ENCODE data around the gene SYNPO.
A peak's percentile ranks its signal among the peaks of the same experiment; 100 is the strongest.

Gene SYNPO

DNA sequence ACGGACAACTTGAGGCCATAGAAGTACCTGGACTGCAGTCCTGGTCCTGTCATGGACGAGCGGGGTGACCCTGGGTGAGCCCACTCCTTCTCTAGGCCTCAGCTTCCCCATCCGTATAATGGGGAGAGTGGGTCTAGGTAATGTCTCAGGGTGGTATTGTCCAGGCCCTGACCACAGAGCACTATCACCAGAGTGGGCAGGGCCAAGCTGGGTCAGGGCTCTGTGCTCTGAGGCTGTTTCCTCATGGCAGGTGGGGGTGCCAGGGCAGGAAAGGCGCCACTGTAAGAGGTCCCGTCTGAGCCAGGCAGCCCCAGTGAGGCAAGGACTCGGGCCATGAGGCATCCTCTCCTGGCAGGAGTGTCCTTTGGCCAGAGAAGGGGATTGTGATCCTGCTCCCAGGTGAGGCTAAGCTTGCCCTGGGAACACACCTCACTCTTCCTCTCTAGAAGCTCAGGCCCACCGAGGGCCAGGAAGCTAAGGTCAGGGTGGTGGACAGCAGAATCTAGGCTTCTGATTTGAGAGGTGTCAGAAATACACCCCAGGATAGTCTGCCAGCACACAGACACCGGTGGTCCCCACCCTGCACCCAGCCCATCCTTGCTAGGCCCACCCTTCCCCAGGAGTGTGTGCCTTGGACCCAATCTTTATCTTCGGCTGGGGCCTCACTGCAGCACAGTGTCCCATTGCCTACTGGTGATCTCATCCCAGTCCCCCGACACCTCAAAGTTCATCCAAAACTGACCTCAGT is 19.1 kb downstream of the SYNPO start:
- DNase-seq, result no peak

DNA sequence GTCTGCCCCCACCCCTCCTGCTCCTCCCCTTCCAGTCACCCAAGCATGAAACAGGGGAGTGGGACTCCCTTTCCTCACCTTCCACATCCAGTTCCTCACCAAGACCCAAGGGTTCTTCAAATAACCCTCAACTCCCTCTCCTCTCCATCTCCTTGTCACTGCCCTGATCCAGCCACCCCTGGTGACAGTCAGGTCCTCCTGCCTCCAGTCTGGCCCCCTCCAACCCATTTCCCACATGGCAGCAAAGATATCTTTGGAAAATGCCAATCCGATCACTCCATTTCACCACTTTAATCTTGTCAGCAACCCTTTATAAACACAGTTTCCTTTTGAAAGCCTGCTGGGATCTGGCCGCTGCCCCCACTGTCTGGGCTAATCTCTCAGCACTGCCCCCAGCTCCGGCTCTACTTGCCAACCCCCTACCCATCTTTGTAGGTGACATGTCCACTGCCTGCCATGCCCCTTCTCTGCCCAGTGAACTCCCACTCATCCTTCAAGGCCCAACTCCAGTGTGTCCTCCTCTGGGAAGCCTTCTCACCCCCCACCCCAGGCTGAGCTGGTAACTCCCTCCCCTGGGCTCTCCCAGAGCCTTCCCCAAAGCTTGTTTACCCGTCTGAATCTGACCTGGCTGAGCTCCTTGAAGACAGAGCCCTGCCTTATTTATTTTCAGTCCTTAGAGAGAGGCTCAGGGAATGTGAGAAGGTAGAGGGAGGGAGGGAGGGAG is 19.8 kb downstream of the SYNPO start:
- no peak for DNase-seq

DNA sequence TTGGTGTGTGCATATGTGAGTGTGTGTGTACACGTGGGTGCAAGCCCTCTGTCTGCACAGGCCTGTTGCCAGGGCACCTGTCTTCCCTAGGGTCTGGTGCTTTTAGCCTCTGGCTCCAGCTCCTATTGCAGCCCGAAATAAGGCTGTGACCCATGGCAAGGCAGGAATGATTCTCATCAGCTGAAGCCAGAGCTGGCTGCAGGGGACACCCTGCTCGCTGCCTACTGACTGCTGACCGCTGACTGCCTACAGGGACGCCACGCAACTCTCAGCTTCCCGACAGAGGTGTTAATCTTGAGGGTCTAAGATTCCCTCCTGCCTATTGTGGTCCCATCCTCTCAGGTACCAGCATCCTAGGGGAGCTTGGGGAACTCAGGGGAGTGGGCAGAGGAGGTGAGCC is 20.6 kb downstream of the SYNPO start, which contains the start of gene MYOZ3:
Gene MYOZ3, plus strand, starts transcription at position 166 of the 400 bp plus-strand sequence. CDS start 1,691 bp downstream, outside the sequence.
- no peak for DNase-seq

GRCh38 chr5:150661821-150662596 is 21.5 kb downstream of the SYNPO start:
- DNase-seq, result no peak

DNA sequence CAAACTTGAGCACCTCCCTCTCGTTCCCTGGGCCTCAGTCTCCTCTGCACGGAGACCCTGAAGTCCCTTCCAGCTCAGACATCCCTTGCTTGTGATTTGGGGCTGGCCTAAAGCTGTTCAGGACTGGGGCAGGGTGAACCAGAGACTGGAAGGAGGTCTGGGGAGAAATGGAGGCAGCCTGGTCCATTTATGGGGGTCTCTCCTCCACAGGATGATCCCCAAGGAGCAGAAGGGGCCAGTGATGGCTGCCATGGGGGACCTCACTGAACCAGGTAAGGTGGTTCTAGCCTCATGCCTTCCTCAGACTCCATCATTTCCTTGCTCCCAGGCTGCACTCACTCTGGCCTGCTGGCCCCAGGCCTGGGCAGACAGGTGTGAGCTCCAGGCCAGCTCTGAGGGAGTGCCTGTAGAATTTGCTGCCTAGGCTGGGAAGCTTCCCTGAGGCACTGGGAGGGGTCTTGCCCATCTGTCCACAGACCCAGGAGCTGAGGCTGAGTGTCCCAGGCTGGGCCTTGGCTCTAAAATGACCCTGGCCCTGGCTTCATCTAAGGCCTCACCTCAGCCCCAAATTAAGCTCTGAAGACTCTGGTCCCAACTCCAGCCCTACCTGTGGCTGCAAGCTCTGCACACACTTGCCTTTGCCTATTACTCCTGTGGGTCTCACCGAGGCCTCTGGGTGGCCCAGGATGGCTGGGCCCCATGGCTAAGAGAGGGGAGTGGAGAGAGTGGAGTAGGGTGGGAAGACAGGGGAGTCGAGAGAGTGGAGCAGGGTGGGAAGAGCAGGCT is 22.5 kb downstream of the SYNPO start:
- no peak for DNase-seq

DNA sequence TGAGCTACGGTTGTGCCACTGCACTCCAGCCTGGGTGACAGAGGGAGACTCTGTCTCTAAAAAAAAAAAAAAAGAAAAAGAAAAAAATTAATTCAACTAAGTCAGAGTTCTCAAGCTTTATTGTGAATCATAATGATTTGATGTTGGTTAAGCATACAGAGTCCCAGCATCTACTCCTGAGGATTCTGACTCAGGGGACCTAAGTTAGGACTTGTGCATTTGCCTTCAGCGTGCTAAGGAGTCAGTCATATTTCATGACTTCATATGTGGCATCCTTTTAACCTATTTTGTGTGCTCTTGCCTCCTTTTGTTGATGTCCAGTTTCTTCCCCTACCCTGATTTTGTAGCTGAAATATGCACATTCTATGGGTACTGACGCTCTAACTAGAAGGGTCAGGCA is 23.5 kb downstream of the SYNPO start:
- no peak for DNase-seq

DNA sequence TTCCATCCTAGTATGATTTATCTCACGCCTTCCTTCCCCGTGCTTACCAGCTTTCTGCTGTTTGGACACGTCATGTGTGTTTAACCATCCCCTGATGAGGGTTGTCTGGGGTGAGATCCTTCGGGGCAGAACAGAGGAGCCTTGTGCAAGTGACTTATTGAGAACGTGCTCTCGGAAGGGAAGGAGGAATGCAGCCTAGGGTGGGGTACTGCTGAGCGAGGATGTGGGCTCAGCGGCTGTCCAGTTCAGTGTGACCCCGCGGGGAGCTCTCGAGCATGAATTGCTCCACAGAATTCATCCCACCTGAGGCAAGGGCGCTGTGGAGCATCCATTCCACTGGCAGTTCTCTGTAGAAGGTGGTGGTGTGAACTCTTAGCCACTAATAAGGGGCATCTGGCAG is 24.6 kb downstream of the SYNPO start:
- DNase-seq, result no peak

- DNase-seq, result no peak
These were observed 30.0 kb downstream of the SYNPO start for GRCh38 chr5:150670275-150670947.

DNA sequence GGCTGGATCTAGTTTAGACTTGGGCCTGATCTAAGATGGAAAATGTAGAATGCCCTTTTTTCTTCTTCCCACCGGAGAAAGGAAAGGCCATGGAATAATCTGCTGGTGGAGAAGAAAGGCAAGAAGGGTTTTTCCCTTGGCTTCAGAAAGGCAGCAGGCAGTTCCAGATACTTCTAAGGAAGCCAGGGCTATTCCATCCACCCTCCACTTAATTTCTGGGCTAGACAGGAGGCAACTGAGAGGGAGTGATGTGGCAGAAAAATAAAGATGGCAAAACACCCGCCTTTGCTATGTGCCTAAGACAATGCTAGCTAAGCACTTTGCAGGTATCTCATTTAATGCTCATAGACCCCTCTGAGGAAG is 30.5 kb downstream of the SYNPO start:
- no peak for DNase-seq

- DNase-seq, result peak; percentile 10 to 19
These were observed 31.2 kb downstream of the SYNPO start for GRCh38 chr5:150671509-150672236.

DNA sequence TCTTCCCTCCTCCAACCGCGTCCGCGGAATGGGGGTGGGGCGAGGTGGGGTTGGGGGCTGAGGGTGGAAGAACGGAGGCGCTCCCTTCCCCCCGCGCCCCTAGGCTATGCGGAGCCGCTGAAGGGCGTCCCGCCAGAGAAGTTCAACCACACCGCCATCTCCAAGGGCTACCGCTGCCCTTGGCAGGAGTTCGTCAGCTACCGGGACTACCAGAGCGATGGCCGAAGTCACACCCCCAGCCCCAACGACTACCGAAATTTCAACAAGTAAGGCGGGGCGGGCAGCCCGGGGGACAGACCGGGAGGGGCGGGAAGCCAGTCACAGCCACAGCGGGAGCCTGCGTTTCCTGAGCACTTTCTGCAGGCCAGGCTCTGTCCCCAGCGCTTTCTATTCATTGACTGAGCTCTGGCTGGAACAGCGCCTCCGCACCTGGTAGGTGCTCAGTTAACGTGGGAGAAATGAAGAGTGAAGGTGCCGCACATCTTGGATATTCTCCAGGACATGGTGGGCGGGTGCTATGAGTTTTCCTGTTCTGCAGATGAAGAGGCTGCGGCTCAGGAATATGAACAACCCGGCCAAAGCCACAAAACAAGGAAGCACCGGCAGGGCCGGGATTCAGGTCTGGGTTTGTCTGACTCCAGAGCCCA is 31.9 kb downstream of the SYNPO start:
- DNase-seq, result peak; percentile 26 to 42

DNA sequence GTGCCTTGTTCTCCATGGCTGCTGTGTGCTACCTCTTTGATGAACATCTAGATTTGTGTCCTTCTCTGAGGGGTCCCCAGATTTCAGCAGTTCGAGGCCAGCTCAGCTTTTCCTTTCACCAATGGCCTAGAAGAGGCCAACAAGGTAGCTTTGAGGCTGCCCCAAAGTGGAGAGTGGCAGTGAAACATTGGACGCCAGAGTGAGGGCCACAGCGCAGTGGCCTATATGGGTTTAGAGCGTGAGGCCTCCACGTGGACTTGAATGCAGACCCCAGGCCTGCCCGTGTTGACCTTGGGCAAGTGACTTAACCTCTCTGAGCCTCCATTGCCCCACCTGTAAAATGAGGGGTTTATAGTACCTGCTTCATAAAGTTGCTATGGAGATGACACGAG is 32.4 kb downstream of the SYNPO start:
- DNase-seq, result no peak

DNA sequence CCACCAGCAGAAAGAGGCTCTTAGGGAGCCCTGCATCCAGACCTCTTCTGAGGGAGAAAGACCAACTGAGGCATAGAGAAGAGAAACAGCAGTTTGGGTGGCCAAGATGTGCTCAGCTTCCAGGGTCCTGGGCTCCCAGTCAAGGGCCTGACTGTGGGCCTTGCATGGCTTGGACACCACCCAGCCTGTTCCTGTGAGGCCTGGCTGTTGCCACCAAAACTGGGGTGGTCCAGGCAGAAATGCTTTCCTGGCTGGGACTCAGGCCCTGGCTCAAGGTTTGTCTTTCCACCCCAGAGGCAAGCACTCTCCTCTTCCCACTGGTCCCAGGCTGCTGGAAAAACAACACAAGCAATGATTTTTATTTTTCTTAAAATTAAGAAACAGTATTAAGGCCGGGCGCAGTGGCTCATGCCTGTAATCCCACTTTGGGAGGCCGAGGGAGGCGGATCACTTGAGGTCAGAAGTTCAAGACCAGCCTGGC is 33.9 kb downstream of the SYNPO start:
- no peak for DNase-seq

DNA sequence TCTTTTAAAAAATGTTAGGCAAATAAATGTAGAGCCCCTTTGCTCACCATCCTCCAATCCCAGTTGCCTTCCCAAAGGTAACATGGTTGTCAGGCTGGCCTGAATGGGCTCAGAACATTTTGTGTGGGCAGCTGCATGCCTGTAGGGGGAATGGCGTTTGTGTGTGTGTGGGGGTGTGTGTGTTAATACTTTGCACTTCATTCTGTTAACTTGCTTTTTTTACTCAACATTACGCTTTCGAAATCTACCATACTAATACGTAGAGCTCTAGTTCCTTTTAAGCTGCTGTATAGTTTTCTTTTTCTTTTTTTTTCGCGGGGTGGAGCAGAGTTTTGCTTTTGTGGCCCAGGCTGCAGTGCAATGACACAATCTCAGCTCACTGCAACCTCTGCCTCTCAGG is 34.6 kb downstream of the SYNPO start:
- no peak for DNase-seq

- no peak for DNase-seq
These were observed 36.1 kb downstream of the SYNPO start for GRCh38 chr5:150676578-150676977.

DNA sequence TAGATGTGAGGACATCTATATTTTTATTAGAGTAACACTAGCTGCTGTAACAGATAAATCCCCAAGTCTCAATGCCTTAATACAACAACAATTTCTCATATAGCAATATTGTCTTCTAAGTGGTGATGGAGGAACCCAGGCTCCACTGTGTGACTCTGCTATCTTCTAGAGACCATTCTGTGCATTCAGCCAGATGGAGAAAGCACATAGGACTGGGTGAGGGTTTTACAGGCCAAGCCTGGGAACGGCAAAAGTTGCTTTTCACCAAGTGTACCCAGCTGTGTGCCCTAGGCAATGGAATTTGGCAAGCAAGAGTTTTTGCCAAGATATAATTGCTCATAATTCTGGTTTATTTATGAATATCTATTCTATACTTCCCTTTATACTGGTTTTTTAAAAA is 48.7 kb downstream of the SYNPO start:
- no peak for DNase-seq

DNA sequence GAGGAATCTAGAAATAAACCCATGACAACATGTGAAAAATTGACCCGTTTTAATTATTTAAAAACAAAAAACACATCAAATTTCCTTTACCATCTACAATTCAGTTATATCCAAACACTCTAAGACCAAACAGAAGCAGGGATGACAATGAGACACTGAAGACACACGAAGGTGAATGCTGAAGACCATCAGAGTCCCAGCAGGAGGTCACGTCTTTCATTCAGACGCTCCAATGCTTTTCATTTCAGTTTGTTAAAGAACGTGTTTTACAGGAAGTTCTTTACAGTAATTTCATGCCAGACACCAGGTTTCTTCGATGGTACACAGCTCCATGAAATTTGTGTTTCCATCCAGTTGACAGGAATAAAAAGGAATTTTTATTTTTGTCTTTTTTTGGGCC is 50.3 kb downstream of the SYNPO start:
- no peak for DNase-seq

GRCh38 chr5:150692276-150692675 is 51.8 kb downstream of the SYNPO start:
- DNase-seq, result no peak

GRCh38 chr5:150694612-150695011 is 54.2 kb downstream of the SYNPO start:
- no peak for DNase-seq

- no peak for DNase-seq
These were observed 59.8 kb downstream of the SYNPO start for GRCh38 chr5:150700246-150700593.

All from activated CD4-positive, alpha-beta T cell treated with anti-CD3 and anti-CD28 coated beads, Interleukin-2, amount 50 U/mL, for 48 hours (primary cell).